ENCODE results near the gene SCARF2.
"Not testable (repeated sequence)": the region's sequence is repeated elsewhere in the genome, so short reads cannot be mapped to it uniquely, and the experiment has no call there.

- not testable (repeated sequence) for TF ChIP-seq CTCF (IDR thresholded peaks at IDR 0.05; ENCODE audit: low read length); EZH2 (IDR thresholded peaks at IDR 0.05; ENCODE audit: borderline replicate concordance, low read length)
Observed at GRCh38 chr22:20451129-20451778, 13.6 kb upstream of the SCARF2 start.
